HG03442 (cell line): ENCODE data around the gene IFT25.

Experiments
- ATAC-seq: cut with Tn5 transposase; IDR thresholded peaks from one replicate; pipeline ENCODE4 v1.9.1; 2021; ENCODE audit warnings: mild to moderate bottlenecking, moderate library complexity; ENCODE audit not compliant: unreplicated experiment

Gene IFT25

DNA sequence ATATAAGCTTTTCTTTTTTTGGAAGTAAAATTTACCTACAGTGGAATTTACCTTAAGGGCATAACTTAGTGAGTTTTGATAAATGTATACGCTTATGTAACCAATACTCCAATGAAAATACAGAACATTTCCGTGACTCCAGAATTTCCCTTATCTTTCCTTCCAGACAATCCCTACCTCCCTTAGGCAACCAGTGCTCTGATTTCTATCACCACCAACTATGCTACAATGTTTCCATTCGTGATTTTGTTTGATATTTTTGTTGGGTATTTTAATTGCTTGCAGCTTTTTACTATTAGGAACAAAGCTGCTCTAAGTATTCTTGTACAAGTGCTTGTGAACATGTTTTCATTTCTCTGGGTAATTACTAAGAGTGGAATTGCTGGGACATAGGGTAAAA, 14.6 kb downstream of the IFT25 start:
- no peak for ATAC-seq

DNA sequence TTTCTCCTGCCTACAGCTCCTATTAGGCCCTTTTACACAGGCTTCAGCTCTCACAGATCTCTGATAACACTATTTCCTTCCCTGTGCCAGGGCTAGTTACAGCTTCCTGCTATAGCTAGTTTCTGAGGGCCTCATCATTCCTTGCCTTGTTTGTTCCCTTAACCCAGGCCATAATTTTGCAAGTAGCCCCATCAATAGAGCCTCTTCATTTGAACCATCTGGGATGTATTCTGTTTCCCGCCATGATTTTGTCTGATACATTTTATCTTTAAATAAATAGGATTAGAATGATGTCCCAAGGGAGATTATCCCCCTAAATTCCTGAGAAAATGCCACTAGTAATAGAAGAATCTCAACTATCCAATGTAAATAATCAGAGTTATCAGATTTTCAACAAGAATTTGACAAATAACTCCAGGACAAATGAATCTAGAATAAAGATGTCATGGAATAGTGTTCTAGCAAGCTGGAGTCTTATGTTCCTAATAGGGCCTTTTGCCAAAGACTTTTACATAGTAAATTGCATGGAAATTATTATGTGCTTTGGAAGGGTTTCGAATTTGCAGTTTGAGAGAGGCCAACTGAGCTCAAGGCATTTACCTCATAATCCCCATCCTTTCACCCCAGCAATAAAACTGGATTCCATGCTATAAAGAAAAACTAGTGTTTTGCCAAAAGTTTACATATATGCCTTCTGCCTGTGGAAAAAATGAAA, 16.1 kb downstream of the IFT25 start:
- no peak for ATAC-seq

- ATAC-seq: no peak
Measured at GRCh38 chr1:53927376-53927881, 18.1 kb downstream of the IFT25 start.

- ATAC-seq: no peak
Measured at GRCh38 chr1:53919675-53920066, 25.8 kb downstream of the IFT25 start.

GRCh38 chr1:53918343-53918742, 27.2 kb downstream of the IFT25 start:
- ATAC-seq: no peak

- no peak for ATAC-seq
Measured at GRCh38 chr1:53913352-53914033, 32.0 kb downstream of the IFT25 start.

DNA sequence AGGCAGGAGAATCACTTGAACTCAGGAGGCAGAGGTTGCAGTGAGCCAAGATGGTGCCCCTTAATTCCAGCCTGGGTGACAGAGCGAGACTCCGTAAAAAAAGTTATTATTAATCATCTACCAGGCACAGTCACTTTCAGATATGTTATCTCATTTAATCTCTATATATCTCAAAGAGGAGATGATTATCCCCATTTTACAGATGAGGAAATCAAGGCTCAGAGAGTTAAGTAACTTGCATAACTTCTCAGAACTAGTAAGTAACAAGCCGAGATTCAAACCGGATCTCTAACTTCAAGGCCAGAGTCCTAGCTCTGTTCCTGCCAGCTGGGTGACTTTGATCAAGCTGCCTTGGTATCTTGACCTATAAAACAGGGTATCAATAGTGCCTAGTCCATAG, 34.1 kb downstream of the IFT25 start:
- no peak for ATAC-seq

DNA sequence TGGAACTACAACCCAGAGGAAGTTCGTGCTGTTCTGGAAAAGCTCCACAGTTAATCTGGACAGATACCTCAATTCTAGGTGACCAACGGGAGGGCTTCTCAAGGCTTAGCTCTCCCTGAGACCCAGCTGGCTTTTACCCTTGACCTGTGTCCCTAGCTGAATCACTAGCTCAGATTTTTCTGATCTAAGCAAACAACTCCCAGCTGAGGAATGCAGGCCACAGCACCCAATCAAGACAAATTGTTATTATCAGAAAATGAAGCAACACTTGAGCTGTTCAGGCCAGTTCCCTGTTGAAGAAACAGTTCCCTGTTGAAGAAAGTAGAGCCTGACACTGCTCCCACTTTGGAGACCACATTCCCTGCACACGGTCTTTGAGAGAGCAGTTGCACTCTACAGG, 35.6 kb downstream of the IFT25 start:
- no peak for ATAC-seq

DNA sequence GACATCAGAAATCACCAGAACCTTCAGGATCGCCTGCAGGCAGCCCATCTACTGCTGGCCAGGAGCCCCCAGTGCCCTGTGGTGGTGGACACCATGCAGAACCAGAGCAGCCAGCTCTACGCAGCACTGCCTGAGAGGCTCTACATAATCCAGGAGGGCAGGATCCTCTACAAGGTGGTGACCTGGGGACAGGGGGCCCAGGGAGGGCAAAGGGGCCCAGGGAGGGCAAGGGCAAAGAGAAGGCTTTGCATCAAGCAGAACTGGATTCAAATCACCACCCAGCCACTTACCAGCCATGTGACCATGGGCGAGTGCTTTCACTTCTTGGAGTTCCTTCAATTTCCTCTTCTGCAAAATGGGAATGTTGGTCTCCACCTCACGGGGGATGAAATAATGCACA, 39.4 kb downstream of the IFT25 start:
- ATAC-seq: no peak

DNA sequence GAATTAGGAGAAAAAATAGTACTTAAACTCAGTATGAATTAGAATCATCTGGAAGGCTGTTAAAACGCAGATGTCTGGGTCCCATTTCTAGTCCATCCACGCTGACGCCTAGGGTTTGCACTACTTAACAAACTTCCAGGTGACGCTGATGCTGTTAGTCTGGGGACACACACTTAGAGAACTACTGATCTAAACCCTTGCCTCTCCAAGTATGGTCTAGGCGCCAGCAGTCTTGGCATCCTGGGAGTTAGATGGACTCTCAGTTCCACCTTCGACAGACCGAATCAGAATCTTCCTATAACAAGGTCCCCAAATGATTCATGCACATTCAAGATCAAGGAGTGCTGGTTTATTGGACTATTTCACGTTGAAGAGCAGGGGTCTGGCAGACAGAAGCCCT, 40.0 kb downstream of the IFT25 start:
- ATAC-seq: no peak

DNA sequence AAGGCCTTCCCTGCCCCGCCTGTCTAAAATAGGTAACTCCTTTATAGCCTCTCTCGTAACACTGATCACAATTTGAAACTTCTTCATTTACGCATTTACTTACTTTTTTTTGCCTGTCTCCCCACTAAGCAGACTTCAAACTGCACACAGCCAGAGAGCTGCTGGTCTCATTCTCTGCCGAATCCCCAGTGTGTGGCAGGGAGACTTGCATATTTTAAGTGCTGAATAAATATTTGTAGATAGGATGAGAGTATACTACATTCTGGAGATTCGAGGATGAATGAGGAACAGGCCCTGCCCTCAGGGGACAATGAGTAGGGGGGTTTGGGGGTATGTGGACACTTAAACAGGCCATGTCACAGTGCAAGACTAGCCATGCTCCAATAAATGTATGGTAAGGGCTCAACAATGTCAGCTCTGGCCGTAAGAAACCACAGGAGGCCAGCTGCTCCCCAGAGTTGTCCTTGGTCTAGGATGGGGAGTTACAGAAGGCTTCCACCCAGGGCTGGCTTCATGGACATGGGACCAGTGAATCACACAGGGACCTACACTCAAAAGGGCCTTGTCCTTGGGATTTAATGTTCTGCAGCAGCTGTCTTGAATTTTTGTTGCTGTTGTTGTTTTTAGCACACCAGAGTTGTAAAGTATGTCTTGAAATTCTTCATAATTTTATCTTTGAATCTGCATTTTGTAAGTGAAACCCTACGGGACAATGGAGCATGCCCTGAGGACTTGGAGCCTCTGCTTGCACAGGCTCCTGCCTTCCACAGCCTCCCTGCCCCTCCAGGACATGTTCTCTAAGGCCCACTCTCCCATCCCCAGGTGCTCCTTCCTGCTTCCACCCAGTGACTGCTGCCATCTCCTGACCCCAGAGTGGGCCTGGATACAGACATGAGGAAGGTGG, 43.0 kb downstream of the IFT25 start:
- no peak for ATAC-seq

- ATAC-seq: no peak
Measured at GRCh38 chr1:53899708-53900107, 45.8 kb downstream of the IFT25 start.

GRCh38 chr1:53899206-53899628, 46.3 kb downstream of the IFT25 start:
- no peak for ATAC-seq

GRCh38 chr1:53896635-53897229, 48.8 kb downstream of the IFT25 start:
- ATAC-seq: no peak

DNA sequence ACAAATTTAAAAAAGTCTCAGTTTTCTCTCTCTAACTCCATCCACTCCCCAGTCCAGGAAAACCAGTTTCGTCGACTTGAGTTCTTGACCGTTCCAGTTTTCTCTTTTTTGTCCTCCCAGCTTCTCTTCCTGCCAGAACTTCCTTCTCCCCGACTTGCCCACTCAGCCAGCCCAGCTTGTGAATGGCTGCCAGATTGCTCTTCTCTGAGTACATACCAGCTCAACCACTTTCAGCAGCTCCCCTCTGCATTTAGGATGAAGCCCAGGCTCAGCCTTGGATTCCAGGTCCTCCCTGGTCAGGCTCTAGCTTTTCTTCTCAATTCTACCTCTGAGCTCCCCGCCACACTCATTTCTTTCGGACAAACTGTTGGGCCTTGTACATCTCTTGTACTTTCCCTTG, 50.1 kb downstream of the IFT25 start:
- ATAC-seq: no peak

DNA sequence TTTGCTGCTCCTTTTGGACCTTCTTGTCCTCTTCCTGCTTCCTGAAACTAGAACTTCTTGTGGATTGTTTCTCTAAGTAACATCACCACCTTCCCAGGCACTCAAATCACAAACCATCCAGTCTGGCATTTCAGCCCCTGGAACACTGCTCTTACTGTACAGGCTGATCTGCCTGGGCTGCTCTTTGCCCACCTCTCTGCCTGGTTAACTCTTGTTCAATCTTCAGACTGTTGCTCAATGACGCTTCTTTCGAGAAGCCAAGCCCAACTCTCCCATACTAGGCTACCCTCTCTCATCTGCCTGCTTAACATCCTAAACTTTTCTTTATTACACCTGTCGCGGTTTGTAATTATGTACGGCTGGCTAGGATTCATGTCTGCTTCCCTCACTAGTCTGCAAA, 50.9 kb downstream of the IFT25 start:
- no peak for ATAC-seq

DNA sequence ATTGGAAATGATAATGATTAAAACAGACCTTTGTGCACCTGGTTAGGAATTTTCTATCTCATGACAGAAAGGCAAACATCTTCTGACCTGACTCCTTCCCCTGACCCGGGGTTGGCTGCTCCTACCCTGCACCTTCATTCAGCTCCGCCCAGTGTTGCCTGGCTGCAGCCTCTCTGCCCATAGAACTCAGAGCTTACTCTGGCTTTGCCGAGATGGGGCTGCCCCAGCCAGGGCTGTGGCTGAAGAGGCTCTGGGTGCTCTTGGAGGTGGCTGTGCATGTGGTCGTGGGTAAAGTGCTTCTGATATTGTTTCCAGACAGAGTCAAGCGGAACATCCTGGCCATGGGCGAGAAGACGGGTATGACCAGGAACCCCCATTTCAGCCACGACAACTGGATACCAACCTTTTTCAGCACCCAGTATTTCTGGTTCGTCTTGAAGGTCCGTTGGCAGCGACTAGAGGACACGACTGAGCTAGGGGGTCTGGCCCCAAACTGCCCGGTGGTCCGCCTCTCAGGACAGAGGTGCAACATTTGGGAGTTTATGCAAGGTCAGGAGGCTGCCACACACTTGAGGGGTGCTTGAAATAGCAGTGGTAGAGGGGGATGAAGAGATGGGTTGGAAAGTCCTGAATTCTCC, 51.4 kb downstream of the IFT25 start, which contains the start of gene DIO1:
Gene DIO1, plus strand, starts transcription at position 189 of the 638 bp plus-strand sequence. Its CDS starts 24 bp downstream, at position 213.
- no peak for ATAC-seq

DNA sequence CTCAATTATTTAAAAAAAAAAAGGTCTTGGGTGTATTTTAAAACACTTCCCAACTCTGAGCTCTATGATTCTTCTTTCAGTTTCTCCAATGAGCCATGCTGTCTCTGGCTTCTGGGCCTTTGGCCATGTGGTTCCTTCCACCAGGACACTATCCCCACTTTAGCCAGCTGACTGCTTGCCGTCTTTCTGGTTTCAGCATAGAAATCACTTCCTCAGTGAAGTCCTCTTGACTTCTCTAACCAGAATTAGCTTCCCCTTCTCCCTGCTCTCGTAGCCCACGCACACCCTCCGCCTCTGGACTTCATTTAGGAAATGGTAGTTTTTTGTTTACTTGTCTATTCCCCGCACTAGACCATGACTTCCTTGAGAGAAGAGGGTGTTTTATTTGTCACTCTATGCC, 52.6 kb downstream of the IFT25 start:
- ATAC-seq: no peak

DNA sequence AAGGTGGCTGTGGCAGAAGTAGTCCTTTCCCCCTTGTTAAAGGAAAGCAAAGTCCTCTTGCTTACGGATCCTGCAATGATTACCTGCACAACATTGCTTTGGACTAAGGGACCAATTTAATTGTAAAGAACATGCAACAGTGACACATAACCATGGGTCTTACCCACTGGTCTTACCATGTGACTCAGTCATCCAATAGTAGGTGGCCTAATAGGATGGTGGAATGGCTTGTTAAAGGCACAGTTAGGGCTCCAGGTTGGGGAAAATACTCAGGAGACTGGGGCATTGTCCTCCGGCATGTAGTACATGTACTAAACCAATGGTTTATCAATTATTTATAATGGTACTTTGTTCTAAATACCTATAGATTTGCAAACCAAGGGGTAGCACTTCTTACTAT, 53.8 kb downstream of the IFT25 start:
- ATAC-seq: no peak

GRCh38 chr1:53891018-53891417, 54.5 kb downstream of the IFT25 start:
- no peak for ATAC-seq
